ENCODE results near the gene ABCG8. TPM values are rescaled to one million over a fixed set of nuclear protein-coding genes. Genes with fewer than 3 reads are reported as not detected.
"Not testable (repeated sequence)": the region's sequence is repeated elsewhere in the genome, so short reads cannot be mapped to it uniquely, and the experiment has no call there.

ABCG8 gene
- total RNA-seq, 1 donor from 2014 or later = under 0.01 TPM

DNA sequence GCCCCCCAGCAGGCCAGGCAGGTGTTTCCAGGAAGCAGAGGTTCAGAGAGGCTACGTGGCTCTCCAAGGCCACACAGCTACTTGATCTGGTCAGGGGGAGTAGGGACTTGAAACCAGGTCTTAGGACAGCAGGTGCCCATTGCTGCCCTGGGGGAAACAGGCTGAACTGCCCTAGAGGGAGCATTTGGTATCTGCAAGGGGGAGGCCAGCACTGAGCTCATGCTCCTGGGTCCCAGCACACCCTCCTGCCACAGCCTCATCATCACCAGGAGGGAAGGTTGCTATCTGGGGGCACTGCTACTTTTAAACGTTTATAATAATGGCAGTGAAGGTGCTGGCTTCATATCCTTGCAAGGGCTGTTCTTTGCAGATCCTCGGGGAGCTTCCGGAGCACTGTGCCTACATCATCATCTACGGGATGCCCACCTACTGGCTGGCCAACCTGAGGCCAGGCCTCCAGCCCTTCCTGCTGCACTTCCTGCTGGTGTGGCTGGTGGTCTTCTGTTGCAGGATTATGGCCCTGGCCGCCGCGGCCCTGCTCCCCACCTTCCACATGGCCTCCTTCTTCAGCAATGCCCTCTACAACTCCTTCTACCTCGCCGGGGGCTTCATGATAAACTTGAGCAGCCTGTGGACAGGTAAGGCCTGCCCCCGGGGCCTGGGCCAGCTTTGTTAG, 36.1 kb downstream of the ABCG8 start:
- no peak for DNase-seq

DNA sequence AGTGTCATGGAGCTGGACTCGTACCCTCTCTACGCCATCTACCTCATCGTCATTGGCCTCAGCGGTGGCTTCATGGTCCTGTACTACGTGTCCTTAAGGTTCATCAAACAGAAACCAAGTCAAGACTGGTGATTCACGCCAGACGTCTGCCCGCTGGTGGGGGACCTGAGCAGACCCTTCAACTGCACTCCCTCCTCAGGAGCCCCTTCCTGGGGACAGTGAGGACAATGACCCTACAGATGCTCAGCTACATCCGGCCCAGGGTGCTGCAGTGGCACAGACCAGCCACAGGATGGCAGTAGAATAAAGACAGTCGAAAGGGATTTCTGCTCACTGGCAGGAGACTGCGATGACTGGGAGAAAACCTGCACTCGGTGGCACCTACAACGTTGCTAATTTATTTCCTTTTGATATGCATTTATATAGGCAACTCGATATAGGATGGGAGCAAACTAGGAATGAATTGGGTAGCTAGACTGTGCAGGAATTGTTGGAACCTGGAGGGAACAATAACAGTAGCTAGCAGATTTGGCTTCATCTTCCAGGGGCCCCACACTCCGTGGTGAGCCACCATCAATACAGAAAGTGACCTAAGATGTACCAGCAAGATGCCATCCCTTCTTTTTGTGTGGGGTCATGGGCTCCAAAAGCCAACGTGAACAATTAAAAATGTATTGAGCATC, 39.2 kb downstream of the ABCG8 start:
- no peak for DNase-seq

DNA sequence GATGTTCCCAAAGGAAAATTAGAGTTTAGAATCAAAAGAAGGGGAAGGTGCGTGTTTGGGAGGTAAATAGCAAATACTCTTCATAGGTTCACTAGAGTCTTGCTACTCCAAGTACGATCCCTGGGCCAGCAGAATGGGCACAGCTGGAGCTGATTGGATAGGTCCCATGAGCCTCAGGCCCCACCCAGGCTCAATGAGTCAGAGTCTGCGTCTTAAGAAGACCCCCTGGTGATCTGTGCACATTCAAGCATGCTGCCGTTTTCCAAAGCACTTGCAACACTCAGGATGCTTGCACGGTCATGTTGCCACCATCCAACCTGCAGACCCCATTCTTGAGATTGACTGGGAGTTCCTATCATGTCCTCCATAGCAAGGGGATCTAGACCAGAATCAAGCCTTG, 40.5 kb downstream of the ABCG8 start:
- no peak for DNase-seq

DNA sequence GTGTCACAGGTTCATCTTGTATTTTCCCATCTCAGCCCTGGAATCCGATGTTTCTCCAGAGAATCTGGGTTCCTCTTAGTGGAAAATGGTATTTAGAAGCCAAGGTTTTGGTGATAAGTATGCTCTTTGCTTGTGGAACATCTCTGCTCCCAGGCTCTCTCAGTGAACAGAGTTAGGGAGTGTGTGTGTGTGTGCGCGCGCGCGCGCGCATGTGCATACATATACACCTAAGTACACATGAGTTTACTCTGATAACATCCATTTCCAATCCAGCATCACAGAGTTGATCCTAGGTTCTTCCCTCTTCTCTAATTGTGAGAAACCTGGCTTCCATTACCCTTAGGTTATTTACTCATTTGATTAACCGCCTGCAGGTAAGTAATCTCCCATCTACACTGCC, 41.7 kb downstream of the ABCG8 start:
- DNase-seq = no peak

DNA sequence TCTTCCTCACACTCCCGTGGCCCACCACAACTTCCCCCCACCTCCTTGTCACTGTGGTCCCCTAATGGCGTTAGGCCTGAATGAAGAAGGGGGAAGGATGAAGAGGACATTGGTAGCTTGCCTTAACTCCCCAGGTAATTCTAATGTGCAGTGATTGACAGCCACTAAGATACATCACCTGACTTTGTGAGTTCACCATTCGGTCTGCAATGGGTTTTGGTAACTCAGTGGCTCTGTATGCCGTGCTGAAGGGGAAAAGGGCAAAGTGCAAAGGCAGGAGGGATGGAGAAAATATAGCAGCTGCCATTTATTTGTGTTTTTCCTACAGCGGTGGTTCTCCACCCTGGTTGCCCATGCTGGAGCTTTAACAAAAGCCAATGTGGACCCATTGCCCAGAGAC, 42.2 kb downstream of the ABCG8 start:
- DNase-seq = no peak

DNA sequence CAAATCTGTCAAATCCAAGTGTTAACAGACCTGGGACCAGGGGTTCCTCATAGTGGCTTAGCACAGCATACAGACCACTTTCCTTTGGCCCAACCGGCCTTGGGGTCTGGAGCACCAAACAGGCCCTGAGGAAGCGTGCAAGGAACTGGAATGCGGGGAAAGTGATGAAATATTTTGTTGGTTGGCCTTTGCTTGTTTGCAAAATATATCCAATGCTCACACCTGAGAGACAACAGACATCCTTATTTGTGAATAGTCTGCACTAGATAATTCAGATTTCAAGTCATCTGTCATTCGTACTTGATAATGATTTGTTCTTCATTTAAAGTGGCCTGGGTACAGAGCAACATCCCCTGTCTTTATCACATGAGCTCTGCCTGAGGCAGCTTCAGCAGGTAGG, 43.5 kb downstream of the ABCG8 start:
- no peak for DNase-seq

DNA sequence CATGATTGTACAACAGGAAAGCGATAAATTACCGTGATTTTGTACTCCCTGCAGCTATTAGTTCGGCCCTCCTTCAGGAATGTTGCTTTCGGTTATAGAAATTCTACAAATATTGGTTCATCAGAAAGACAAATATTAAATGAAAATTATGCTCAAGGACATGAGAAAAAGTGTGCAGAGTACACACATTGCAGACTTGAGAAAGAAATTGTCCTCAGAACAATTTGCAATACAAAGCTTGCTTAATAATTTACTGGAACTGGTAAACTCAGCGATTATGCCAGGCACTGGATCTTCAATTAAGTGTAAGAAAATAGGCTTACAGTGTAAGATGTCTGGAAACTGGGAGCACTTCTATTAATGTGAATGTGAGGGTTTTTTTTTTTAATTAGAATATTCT, 45.9 kb downstream of the ABCG8 start:
- no peak for DNase-seq

DNA sequence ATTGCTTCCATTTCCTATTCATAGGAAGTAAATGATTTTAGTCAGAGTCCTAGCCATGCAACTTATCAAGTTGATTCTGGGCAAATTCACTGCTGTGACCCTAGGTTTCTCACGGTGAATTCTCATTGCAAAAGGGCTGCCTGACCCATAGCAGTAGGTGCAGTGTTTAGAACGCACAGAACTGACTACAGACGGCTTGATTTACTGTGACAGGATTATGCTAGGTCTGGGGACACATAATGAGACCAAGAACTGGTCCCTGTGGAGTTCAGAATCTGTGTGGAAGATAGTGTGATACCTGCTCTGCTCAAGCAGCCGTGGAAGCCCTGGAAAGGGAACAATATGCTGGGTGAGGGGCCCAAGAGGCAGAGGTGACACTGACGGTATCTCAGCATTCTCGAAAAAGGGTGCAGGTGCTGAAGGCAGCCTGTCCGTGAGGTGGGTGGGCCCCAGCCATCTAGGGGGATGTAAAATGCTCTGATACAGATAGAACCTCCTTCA, 46.4 kb downstream of the ABCG8 start:
- DNase-seq = no peak

DNA sequence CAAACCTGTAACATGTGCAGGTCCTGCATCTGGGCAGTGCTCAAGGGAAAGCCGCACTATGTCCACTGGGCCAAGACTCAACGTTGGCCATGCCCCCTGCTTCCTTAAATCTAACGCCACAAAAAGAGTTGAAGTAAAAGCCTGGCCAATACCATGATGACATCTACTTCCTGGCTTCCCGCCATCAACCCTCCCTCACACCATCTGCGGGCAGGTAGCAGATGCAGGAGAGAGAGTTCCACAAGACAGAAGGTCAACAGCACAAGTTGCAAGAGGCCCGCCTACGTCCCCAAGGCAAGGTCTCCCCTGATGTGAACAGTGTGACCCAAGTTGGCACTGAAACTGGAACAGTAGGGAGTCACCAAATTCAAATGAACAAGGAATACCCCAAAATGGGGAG, 48.4 kb downstream of the ABCG8 start:
- no peak for DNase-seq

DNA sequence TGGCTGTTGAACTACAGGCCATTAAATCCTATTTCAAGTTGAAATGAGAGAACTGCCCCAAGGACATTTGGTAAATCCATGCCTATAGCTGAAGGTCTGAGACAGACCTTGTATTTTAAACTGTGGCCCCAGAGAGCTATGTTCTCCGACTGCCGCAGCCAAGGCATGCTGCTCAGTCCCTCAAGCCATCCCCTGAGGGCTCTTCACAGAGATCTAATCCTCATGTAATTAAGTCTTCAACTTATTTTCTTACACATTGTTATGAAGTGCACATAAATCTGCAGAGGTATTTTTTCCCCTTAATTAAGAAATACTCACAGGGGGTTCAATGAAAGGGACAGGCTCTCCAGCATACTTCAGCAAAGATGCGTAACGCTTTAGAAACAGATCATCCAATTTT, 50.6 kb downstream of the ABCG8 start:
- DNase-seq = no peak

DNA sequence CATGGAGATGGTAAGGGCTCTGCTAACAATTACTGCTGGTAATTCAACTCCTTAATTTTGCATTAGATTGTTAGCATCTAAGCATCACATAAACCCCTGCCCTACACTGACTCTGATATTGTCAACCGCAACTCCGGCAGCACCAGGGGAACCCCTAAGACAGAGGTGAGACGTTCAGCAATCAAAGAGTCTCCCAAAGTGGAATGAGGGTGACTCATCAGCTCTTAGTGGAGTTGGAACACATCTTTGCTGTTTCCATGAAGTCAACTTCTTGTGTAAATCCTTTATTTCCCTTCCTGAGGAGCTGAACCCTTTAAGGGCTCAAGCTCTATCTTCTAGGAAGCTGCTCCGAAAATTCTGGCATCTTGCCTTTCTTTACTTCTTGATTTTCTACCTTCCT, 52.1 kb downstream of the ABCG8 start:
- no peak for DNase-seq

DNA sequence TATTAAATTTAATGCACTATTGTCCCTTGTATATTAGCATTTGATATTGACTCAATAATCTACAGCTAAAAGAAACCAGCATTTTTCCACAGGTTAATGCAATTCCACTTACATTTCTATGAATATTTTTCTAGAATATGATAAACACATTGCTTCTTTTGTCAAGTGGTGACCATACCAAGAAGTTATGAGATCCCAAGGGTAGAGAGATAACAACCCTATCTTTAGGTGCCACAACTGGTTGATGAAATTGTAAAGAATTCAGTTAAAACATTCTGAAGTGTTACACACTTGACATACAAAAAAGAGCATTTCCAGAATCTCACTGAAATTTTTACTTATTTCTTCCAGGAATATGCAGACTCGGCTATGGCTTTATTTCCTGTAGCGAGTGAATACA, 56.0 kb downstream of the ABCG8 start:
- DNase-seq = no peak

DNA sequence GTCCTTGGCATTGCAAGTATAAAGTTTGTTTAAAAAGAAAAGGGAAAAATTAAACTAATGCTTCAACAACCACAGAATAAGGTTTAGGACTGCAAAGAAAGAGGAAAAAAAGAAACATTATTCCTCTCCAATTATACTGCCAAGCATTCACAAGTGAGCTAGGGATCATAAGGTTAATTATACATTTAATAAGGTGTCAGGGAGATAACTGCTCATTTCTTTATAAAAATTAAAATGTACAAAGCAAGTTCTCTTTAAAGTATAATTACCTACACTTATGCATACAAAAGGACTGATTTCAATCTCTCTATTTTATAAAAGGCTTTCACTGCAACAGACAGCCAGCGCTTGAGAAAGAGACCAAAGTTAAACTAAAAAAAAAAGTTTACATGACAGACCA, 58.1 kb downstream of the ABCG8 start:
- no peak for DNase-seq

DNA sequence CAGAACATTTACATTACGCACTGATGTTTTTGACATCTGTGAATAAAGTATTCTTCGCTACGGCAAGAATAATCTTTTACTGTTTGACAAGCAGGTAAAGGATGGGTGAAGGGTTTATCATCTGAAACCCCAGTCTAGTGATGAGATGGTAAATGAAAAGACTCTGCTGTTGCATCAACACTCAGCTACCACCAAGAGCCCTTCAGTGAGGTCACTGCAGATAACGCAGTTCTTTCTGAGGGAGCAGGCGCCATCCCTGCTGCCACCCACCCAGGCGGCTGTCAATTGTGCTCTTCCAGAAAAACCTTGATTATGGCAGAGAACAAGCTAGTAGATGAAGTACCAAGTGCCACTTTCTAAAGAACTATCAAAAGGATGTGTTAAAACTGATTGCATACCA, 58.7 kb downstream of the ABCG8 start:
- no peak for DNase-seq

DNA sequence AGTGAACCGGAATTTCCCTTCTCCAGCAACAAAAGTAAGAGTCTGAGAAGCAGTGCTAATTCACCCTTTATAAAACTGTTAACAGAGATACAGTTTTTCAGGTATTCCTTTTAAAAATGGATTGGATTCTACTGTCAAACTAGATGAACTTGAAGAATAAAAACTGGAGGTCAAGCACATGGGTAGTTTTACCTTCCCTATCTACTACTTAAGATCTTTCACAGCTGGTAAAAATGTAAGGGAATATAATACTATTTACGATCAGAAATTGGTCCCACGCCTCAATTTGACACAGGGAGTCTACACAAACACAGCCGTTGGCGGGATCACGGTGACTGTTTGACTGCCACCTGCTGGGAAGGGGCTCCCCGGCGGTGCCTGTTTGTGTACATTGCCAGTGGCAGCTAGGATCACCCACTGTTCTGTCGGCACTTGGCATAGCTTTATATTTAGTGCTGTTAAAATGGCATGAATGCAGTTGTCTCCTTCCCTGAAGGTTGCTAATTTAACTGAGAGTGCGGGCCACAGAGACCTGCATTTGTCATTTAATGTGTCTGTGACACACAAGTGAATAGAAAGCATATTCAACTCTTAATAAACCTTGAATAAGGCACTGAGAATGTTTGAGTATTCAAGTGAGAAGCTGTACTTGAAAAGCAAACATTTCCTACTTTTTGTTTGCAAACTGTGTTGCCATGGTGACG, 59.5 kb downstream of the ABCG8 start:
- DNase-seq = no peak

DNA sequence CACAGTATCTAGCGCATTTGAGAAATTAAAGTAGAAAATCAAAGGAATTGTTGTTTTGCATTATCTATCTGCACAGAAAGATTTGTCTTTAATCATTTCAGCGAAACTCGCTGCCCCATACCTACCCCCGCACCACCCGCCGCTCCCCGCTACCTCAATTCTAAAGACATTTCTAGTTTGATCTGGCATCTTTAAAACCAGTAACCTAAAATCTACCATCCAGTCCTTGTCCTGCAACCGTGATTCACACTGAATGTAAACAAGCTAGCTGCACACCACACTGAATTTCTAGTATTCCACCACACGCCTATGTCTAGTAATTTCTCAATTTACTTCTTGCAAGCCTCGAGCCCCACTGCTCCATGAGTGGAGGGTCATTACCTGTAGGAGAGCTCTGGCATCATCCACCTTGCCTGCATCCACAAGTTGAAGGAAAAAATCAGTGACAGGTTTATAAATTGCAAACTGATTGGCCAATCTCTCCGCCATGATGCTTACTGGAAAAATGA, 60.1 kb downstream of the ABCG8 start:
- no peak for DNase-seq

DNA sequence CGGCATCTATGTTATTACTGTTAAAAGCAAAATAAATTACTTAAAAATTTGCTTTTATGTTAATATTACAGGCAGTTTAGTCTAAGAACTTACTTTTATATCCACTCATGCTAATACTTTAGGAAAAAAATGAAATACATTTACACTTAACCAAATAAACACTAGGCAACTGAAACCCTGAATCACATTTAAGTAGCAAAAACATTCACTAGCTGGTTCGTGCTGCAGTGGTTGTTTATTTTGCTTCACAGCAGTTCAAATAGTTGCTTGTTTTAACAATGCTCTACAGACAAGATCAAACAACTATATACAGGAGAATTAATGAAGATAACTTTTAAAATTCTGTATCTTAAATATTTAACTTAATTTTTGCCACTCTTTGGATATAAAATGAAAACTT, 60.8 kb downstream of the ABCG8 start:
- DNase-seq = no peak

DNA sequence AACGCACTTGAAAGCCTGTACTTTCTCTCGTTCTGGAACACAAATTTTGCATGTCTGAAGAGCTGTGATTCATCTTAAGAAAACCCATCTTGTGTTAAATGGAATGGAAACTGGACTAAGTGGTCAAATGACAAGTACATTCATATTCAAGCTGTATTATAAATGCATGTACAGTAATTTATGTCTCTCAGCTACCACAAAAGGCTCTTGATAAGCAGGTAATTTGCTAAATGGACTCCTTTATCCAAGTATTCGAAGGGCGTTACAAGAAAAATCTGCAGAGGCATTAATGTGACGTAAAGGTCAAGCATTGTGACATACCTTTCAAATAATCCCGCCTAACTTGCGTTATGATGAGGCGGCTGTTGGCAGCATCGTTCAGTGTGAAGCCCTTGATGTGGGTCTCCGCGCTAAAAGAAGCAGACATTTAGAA, 66.6 kb downstream of the ABCG8 start:
- no peak for DNase-seq

DNA sequence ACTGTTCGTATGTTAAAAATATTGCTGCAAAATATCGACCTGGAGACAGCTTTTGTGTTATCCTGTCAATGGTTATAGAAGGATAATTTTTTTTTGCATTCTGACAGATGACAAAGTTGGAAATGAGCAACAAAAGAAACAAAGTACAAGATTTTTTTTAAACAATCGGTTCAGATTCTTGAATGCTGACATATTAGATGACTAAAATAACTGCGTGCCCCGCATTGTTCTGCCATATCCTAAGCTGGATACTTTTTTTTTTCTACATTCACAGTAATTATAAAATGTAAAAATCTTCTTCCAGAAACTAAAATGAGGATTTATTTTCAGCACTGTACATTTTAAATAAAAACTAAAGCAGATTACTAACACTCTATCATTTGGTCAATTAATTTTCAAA, 67.1 kb downstream of the ABCG8 start:
- no peak for DNase-seq

DNA sequence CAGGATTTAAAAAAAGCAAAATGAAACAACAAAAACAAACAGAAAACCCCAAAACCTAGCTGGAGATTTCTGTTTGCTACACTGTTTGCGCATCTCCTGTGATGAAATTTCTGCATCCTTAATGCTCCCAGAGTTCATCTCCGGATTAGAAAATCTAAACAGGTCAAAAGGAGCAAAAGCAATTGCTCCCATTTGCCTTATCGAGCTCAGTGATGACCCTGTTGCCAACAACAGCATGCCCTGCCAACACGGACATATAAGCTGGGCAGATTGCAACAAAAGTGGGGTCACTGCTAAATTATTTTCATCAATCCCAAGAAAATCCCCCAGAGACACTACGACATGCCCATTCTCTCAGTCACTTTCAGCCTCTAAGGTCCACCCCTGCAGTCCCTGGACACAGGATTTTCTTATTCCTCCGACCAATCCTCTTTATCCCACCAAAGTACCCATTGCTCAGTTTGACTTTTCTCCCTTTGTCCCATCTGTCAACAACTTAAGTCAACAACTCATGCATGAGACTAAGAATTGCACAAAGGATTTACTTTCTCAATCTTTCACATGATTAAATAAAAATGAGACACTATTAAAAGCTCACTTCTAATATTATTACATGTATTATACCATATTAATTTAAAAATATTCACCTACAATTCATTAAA, 67.8 kb downstream of the ABCG8 start:
- DNase-seq = no peak

DNA sequence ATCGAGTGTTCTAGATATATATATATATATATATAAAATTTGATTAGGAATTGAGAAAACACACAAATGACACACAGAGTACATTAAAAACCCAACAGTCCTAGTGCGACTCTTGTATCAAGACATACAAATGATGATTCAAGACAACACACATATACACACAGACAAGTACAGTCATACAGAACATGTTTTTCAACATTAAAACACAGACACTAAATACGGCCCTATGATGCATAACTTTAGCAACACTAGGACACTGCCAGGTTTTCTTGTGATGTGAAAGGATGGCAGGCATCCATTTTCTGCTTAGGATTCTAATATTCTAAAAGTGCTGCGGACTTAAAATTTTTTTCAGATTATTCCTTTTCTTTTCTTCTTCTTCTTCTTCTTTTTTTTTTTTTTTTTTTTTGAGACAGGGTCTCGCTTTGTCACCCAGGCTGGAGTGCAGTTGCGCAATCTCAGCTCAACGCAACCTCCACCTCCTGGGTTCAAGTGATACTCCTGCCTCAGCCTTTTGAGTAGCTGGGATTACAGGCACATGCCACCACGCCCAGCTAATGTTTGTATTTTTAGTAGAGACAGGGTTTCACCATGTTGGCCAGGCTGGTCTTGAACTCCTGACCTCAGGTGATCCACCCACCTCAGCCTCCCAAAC, 72.5 kb downstream of the ABCG8 start:
- not testable (repeated sequence) for DNase-seq

DNA sequence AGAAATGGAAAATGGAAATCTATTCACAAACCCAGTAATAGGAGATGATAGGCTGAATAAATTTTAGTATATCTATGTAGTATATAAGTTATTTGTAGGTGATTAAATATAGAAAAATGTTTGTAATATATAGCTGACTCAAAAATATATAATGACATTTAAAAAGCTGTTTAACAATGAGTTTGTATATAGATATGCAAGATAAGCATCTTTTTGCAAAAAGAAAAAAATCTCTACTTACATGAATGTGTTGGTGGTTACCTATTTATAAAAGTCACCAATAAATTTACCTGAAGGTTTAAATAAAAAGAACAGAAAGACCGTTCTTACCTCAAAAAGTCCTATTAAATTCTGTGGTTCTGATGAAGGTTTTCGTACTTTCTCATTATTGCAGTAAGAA, 85.7 kb downstream of the ABCG8 start:
- no peak for DNase-seq
